ENCODE data around the gene IGLL5.
"Not testable (repeated sequence)": the region's sequence is repeated elsewhere in the genome, so short reads cannot be mapped to it uniquely, and the experiment has no call there.

The IGLL5 gene

GRCh38 chr22:22902247-22903001, 14.8 kb downstream of the IGLL5 start:
- no peak for DNase-seq

- DNase-seq: no peak
Observed at GRCh38 chr22:22903355-22903777, 15.8 kb downstream of the IGLL5 start.

DNA sequence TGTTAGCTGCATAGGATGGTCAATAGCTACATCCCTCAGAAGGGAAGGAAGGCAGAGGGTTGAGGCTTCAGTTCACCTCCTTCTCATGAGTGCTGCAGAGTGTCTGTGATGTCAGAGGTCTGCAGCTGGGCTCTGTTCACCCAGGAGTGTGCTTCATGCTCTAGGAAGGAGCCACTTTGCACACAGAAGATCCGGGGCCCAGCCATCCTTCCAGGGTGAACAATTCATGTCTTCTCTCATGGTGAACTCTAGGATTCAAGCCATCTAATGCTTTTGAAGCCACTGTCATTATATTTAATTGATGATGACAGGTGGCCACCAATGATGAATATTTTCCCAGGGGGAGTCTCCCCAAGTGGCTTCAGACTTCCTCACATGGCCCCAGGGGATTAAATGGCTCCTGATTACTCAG, 16.2 kb downstream of the IGLL5 start:
- DNase-seq: not testable (repeated sequence)

DNA sequence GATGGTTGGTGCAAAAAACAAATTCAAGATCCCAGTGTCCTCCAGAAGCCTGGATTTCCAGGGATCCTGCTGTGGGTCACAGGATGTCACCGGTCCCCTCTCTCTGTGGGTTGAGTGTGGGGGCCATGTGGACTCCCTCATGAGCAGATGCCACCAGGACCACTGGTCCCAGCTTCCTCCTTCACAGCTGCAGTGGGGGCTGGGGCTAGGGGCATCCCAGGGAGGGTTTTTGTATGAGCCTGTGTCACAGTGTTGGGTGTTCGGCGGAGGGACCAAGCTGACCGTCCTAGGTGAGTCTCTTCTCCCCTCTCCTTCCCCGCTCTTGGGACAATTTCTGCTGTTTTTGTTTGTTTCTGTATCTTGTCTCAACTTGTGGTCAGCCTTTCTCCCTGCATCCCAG, 17.1 kb downstream of the IGLL5 start:
- not testable (repeated sequence) for DNase-seq

DNA sequence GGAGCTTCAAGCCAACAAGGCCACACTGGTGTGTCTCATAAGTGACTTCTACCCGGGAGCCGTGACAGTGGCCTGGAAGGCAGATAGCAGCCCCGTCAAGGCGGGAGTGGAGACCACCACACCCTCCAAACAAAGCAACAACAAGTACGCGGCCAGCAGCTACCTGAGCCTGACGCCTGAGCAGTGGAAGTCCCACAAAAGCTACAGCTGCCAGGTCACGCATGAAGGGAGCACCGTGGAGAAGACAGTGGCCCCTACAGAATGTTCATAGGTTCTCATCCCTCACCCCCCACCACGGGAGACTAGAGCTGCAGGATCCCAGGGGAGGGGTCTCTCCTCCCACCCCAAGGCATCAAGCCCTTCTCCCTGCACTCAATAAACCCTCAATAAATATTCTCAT, 18.8 kb downstream of the IGLL5 start:
- not testable (repeated sequence) for DNase-seq

DNA sequence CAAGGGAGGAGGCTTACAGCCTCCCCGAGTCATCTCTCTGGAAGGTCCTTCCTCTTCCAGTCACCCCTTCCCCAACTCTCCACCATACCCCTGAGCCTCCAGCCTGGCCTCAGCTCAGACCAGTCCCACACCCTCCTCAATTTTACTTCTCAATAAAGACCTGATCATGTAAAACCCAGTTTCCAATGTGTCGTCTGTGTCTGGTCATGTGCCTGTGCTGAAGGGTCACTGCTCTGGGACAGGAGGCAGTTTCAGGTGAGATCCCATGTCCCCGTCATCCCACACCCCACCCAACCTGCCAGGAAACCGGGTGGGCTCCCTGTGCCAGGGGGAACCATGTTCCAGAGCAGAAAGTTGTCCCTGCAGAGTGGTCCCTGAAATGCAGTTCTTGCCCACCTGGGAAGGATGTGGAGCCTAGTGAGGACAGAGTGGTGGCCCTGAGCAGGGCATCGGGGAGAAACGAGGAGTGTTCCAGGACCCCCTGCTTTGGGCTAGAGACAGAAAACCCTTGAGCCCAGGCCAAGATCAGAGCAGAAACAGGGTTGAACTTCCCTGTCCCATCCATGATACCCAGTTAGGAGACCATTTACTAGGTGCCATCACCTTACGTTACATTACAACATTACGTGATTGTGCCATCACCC, 19.4 kb downstream of the IGLL5 start:
- DNase-seq: no peak

DNA sequence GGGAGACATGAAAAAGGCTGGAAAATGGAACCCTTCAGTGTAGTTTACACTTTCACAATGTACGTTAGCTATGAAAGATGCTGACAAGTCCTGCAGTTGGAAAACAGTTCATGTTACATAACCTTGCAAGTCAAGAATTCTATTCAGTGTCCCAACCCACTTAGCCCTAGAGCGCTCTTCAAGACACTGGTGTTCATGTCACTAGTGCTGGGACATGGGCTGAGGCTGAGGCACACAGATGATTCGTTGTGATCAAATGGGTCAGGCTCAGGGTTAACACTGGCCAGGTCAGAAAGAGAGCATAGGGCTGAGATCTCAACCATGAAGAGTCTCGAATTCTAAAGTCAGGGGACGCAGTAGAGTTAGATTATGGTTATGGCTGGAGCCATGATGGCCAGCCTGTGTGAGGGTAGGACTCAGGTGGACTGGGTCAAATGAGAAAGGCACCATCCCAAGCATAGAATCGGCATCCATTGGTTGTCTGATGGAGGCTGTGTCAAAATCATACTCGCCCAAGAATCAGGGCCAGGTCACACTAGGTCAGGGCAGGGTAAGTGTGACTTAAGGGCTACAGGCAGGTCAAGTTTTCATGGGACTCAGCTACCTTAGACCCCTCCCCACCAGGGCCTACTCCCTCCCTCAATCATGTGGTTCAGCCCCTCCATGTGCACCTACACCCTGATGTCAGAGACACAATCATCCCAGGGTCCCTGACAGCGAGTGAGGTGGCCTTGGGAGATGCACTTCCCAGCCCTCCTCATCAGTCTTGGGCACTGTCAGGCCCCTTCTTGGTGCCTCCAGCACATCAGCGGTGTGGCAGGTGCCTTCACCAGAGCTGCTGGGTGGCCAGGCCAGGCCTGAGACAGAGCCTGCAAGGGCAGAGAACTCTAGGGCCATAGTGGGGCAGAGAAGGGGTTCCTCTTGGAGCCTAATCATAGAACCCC, 20.2 kb downstream of the IGLL5 start:
- DNase-seq: no peak

DNA sequence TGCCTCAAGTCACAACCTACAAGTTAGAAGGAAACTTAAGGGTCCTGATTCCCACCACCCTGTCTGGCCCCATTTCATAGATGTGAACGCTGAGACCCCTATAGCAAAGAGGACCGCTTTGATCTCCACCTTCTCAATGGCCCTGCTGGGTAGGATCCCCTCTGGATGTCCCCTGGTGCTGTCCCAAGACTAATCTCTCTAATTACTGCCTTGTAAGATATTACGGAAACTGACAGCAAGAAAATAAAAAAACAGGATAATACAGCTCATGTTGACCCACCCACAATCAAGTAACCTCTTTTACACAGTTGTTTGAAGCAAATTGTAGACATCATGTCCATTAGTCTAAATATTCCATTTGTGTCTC, 20.9 kb downstream of the IGLL5 start:
- no peak for DNase-seq

- no peak for DNase-seq
Observed at GRCh38 chr22:22908941-22909604, 21.5 kb downstream of the IGLL5 start.

GRCh38 chr22:22909605-22910271, 22.1 kb downstream of the IGLL5 start:
- DNase-seq: no peak

DNA sequence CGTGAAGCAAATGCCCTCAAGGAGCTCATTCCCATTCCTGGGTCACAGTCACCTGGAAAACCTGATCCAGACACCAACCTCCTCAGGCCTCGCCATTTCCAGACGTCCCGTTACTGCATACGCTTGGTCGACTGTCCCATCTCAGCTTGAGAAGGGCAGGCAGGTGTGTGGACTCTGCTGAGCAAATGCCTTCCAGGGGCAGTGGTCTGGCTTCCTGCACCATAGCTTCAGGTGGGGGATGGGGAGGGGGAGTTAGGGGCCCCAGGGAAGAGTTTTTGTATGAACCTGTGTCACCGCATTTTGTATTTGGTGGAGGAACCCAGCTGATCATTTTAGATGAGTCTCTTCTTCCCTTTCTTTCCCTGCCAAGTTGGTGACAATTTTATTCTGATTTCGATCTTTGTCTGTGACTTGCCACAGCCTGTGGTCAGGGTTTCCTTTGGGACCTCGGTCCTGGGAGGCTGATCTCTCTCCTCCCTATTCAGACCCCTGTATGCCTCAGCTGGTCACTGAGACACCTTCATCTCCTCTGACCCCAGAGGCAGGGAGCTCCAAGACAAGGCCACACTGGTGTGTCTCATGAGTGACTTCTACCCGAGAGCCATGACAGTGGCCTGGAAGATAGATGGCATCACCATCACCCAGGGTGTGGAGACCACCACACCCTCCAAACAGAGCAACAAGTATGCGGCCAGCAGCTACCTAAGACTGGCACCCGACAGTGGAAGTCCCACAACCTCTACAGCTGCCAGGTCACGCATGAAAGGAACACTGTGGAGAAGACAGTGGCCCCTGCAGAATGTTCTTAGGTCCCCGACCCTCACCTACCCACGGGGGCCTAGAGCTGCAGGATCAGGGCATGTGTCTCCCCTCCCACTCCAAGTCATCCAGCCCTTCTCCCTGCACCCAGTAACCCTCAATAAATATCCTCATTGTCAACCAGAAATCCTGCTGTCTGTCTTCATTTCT, 22.9 kb downstream of the IGLL5 start:
- DNase-seq: no peak

- no peak for DNase-seq
Observed at GRCh38 chr22:22911327-22912134, 23.9 kb downstream of the IGLL5 start.

GRCh38 chr22:22912135-22912987, 24.7 kb downstream of the IGLL5 start:
- no peak for DNase-seq

- no peak for DNase-seq
Observed at GRCh38 chr22:22912988-22913253, 25.3 kb downstream of the IGLL5 start.

- no peak for DNase-seq
Observed at GRCh38 chr22:22913989-22914388, 26.4 kb downstream of the IGLL5 start.

GRCh38 chr22:22914726-22915669, 27.4 kb downstream of the IGLL5 start:
- DNase-seq: no peak

GRCh38 chr22:22915670-22916035, 28.0 kb downstream of the IGLL5 start:
- no peak for DNase-seq

- no peak for DNase-seq
Observed at GRCh38 chr22:22916215-22916951, 28.8 kb downstream of the IGLL5 start.
